ENCODE results near the gene RNF111. TPM values are rescaled to one million over a fixed set of nuclear protein-coding genes. Genes with fewer than 3 reads are reported as not detected.
A peak's percentile ranks its signal among the peaks of the same experiment; 100 is the strongest.

The RNF111 gene
- total and polyA plus RNA-seq, 10 of the 15 experiments (the other 5 are each of a cell fraction or from before 2014, with no cell fraction given), result 8.6 to 34.7 (median 15.7) TPM

- no peak for TF ChIP-seq PRDM15 (CRISPR knock-in tag; IDR thresholded peaks at IDR 0.05)
- TF ChIP-seq IRF3 (IDR thresholded peaks at IDR 0.05), result no peak
- TF ChIP-seq FOXK2 (IDR thresholded peaks at IDR 0.05), result no peak
- no peak for TF ChIP-seq WRNIP1 (IDR thresholded peaks at IDR 0.05; ENCODE audit: borderline replicate concordance, low read depth, low read length)
- TF ChIP-seq IKZF1 (conservative IDR thresholded peaks at IDR 0.05), result peak; percentile 57
- no peak for TF ChIP-seq BACH1 (IDR thresholded peaks at IDR 0.05; ENCODE audit: borderline replicate concordance)
- no peak for TF ChIP-seq HSF1 (IDR thresholded peaks at IDR 0.05; ENCODE audit: low read depth, low read length)
- TF ChIP-seq NFYA (IDR thresholded peaks at IDR 0.05; ENCODE audit: borderline replicate concordance, low read depth, low read length), result no peak
- no peak for TF ChIP-seq ZNF24 (IDR thresholded peaks at IDR 0.05)
- no peak for TF ChIP-seq JUNB (IDR thresholded peaks at IDR 0.05)
- TF ChIP-seq SKIL (IDR thresholded peaks at IDR 0.05; ENCODE audit: low read depth, poor library complexity, severe bottlenecking), result no peak
- TF ChIP-seq KAT2A (conservative IDR thresholded peaks at IDR 0.05; ENCODE audit: control insufficient read depth, low read depth, low read length), result no peak
- no peak for TF ChIP-seq NFIC (IDR thresholded peaks at IDR 0.05; ENCODE audit: low read depth, low read length)
- no peak for TF ChIP-seq IRF4 (IDR thresholded peaks at IDR 0.05; ENCODE audit: low read depth, low read length)
- TF ChIP-seq SMAD1 (IDR thresholded peaks at IDR 0.05; ENCODE audit: low read depth, partially characterized antibody), result no peak
- no peak for TF ChIP-seq EZH2 (IDR thresholded peaks at IDR 0.05; ENCODE audit: borderline replicate concordance, control insufficient read depth, low read depth, low read length)
- TF ChIP-seq KLF5 (IDR thresholded peaks at IDR 0.05; ENCODE audit: partially characterized antibody), result peak; percentile 21
- no peak for TF ChIP-seq ZZZ3 (IDR thresholded peaks at IDR 0.05; ENCODE audit: control insufficient read depth, insufficient read length, low read depth)
- no peak for TF ChIP-seq TARDBP (IDR thresholded peaks at IDR 0.05; ENCODE audit: borderline replicate concordance)
- TF ChIP-seq CHD4 (IDR thresholded peaks at IDR 0.05), result no peak
- TF ChIP-seq MEF2B (IDR thresholded peaks at IDR 0.05; ENCODE audit: partially characterized antibody, poor library complexity, severe bottlenecking), result no peak
These were observed at the start of gene RNF111 (continued) for GRCh38 chr15:58987491-58988005.

All from GM12878 (cell line).